Sigmoid colon (tissue), 7 donors: Measurements from ENCODE around the gene SNAP29. TPM values are rescaled to one million over a fixed set of nuclear protein-coding genes. Genes with fewer than 3 reads are reported as not detected.

Experiments used
- DNase-seq: peaks from one replicate; pipeline ENCODE4 v3.0.0-alpha.2; 2019
- H3K27ac ChIP-seq, 4 donors: fragments of 200-600 bp; sonication (generic); one replicate each; pipeline ENCODE4 v1.5.1; 2016 to 2019; ENCODE audit warnings: mild to moderate bottlenecking in 1 of 4
- H3K27me3 ChIP-seq, 3 donors: fragments of 200-600 bp; sonication (generic); one replicate each; pipeline ENCODE4 v1.5.1; 2019; ENCODE audit warnings: mild to moderate bottlenecking in 1 of 3
- H3K36me3 ChIP-seq, 4 donors: fragments of 200-600 bp; sonication (generic); one replicate each; pipeline ENCODE4 v1.5.1; 2016 to 2019
- H3K4me1 ChIP-seq, 4 donors: fragments of 200-600 bp; sonication (generic); one replicate each; pipeline ENCODE4 v1.5.1; 2017 to 2019
- H3K4me3 ChIP-seq, 4 donors: fragments of 200-600 bp; sonication (generic); one replicate each; pipeline ENCODE4 v1.5.1; 2017 to 2019; ENCODE audit warnings: mild to moderate bottlenecking in 2 of 4, moderate library complexity in 1 of 4
- H3K9me3 ChIP-seq, 4 donors: fragments of 200-600 bp in 3 of 4; sonication (generic) in 3 of 4; one replicate each; pipeline versions ENCODE4 v1.5.1 to v1.6.1; 2013 to 2019
- CTCF ChIP-seq, 4 experiments: fragments of 450-650 bp in 3 of 4; fragments of 200-600 bp in 1 of 4; IDR thresholded peaks; one replicate each; pipeline ENCODE4 v1.5.1; 2016 to 2019; ENCODE audit warnings: antibody characterized with exemption in 4 of 4, mild to moderate bottlenecking in 3 of 4, moderate library complexity in 2 of 4
- EP300 ChIP-seq, 4 donors: sonication (generic); formaldehyde crosslinking; IDR thresholded peaks; one replicate each; pipeline ENCODE4 v1.6.1; 2017; ENCODE audit warnings: antibody characterized with exemption in 4 of 4
- POLR2A ChIP-seq, 2 donors: fragments of 450-650 bp; IDR thresholded peaks; one replicate each; pipeline ENCODE4 v1.6.1; 2016; ENCODE audit warnings: antibody characterized with exemption in 2 of 2, mild to moderate bottlenecking in 2 of 2, moderate library complexity in 2 of 2
- POLR2AphosphoS5 ChIP-seq, 4 donors: sonication (generic); formaldehyde crosslinking; IDR thresholded peaks; one replicate each; pipeline ENCODE4 v1.6.1; 2017; ENCODE audit warnings: antibody characterized with exemption in 4 of 4
- WGBS, 2 donors: extraction: QIAGEN DNeasy Blood & Tissue Kit; methylation state at CpG; one replicate each; pipeline ENCODE4 v1.1.7; 2013; 5-methylcytosine and 5-hydroxymethylcytosine counted together
- intact Hi-C: fragments of 100-400 bp; cut with DNase I; formaldehyde crosslinking; loops from one replicate; pipeline ENCODE4 v1.15.1; 2023
- polyA plus RNA-seq, 3 donors: library from polyadenylated mRNA; stranded (reverse); fragments of 200-250 nt; gene quantifications; one replicate each; pipeline ENCODE4 v1.2.3, GENCODE V29; 2013
- total RNA-seq, 4 donors: library from RNA; depleted of rRNA; stranded (reverse); fragments of >200 nt; gene quantifications; one replicate each; pipeline ENCODE4 v1.1.0, GENCODE V29; 2016
- donor health status: healthy with polysubstance abuse.
- donor health status: Bipolar disorder and iron deficiency.
- donor health status: healthy.

SNAP29 gene
- total and polyA plus RNA-seq, 7 donors: 16.2 to 25.5 (median 20.6) TPM

DNA sequence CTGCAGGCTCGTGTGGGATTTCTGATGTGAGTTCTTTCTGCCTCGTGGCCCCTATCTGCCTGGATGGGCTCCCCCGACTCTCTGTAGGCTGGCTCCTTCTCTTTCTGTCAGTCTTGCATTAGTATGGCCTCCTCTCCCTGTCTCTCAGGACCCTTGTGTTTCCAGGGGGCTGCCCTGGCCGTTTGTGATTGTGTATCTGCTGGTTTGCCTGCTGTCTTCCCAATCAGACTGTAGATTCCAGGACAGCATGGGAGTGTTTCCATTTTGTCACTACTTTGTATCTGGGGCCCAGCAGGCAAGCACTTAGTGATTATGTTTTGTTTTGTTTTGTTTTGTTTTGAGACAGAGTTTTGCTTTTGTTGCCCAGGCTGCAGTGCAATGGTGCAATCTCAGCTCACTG, 25.6 kb downstream of the SNAP29 start:
- no peak for TF ChIP-seq CTCF (IDR thresholded peaks at IDR 0.05)
- no peak for TF ChIP-seq POLR2AphosphoS5 (IDR thresholded peaks at IDR 0.05)
- no peak for TF ChIP-seq POLR2A (IDR thresholded peaks at IDR 0.05)
- TF ChIP-seq EP300 (IDR thresholded peaks at IDR 0.05): no peak
- H3K9me3 ChIP-seq: no peaks in the 10 kb centered on the region
- 74 to 81% methylated on average over 4 of the region's 4 CpGs for WGBS, 2 donors
- peaks cover 9 to 77% (median 40%) of the 10 kb centered on the region in 4 donors for H3K36me3 ChIP-seq
- peaks cover 0 to 7% (median 4%) of the 10 kb centered on the region in 4 donors for H3K4me1 ChIP-seq
- H3K27ac ChIP-seq: no peak overlapping the region
- H3K4me3 ChIP-seq: no peak overlapping the region
- intact Hi-C loops: loop anchor here (2.0 to 10.0 kb wide), 2 partner anchors 72 to 120 kb away; partner anchors contain the start of gene THAP7
- no peaks in the 10 kb centered on the region for H3K27me3 ChIP-seq
- no peak for DNase-seq

DNA sequence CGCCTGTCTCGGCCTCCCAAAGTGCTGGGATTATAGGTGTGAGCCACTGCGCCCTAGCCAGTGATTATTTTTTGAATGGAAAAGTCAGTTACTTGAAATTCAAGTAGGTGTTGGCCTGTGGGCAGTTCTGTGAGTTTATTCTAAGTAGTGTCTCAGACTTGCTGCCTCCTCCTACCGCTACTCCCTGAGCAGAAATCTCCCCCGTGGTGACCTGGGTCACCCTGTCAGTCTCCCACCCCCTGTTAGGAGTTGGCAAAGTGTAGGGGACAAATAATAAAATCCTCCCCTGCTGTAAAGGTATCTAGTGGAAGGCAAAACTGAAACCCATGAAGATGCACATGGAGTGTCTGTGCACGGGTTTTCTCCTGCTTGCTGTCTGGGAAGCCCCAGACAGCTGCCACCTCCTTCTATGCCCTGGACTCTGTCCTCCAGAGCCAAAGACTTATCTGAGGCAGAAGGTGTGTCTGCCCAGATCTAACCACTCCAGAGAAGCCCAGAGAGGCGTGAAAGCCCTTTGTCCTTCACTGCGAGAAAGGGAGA, 26.3 kb downstream of the SNAP29 start:
- Histone ChIP-seq H3K4me3 (no peak overlapping the region), H3K4me1 (peaks cover 0 to 7% (median 4%) of the 10 kb centered on the region in 4 donors), H3K27me3 (no peaks in the 10 kb centered on the region), H3K9me3 (no peaks in the 10 kb centered on the region), H3K36me3 (peaks cover 9 to 82% (median 41%) of the 10 kb centered on the region in 4 donors), H3K27ac (peak overlapping the region in 1 of 4 donors; percentile 64)
- intact Hi-C loops: loop anchor here (2.0 to 10.0 kb wide), 3 partner anchors 37 to 120 kb away; partner anchors contain the start of gene THAP7
- TF ChIP-seq POLR2A (IDR thresholded peaks at IDR 0.05) (no peak), EP300 (IDR thresholded peaks at IDR 0.05) (no peak), POLR2AphosphoS5 (IDR thresholded peaks at IDR 0.05) (no peak), CTCF (IDR thresholded peaks at IDR 0.05) (no peak)
- no peak for DNase-seq
- 50 to 78% methylated on average over 8 of the region's 8 CpGs for WGBS, 2 donors

DNA sequence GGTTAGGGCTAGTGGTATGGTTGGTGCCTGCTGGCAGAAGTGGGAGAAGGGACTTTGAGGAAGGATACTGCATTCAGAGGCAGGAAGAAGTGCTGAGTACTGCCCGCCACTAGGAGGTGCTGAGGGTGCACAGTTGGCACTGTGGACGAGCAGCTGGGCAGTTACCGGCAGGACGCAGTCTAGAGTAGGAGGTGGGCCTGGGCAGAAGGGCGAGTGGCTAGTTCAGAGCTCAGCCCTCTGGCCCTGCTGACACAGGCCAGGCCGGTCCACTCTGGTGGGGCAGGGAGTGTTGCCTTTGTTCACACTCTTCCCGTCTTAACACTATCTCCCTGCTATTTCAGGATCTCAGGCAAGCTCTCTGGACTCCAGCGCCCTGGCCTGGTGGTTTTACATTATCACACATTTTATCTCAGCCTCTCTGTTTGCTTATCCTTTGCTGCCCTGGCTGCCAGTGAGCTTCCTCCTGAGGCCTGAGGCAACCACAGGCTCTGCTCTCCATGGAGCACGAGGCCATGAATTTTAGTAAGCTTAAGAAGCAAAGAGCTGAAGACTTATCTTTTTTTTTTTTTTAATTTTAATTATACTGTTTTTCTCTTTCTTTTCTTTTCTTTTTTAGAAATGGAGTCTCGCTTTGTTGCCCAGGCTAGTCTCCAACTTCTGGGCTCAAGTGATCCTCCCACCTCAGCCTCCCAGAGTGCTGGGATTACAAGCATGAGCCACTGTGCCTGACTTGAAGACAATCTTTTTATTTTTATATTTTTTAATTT, 26.9 kb downstream of the SNAP29 start:
- TF ChIP-seq EP300 (IDR thresholded peaks at IDR 0.05) (no peak), POLR2AphosphoS5 (IDR thresholded peaks at IDR 0.05) (peak in 1 of 4 donors; percentile 32), POLR2A (IDR thresholded peaks at IDR 0.05) (no peak), CTCF (IDR thresholded peaks at IDR 0.05) (peak; percentile 67 to 95 (median 84))
- Histone ChIP-seq H3K4me1 (peaks cover 0 to 7% (median 4%) of the 10 kb centered on the region in 4 donors), H3K27ac (peak overlapping the region; percentile 47 to 67 (median 57)), H3K27me3 (no peaks in the 10 kb centered on the region), H3K4me3 (no peak overlapping the region), H3K9me3 (no peaks in the 10 kb centered on the region), H3K36me3 (peaks cover 9 to 80% (median 41%) of the 10 kb centered on the region in 4 donors)
- intact Hi-C loops: loop anchor here (2.0 to 10.0 kb wide), 3 partner anchors 37 to 119 kb away; partner anchors contain the start of gene THAP7
- 19 to 43% methylated on average over 10 of the region's 10 CpGs for WGBS, 2 donors
- DNase-seq: peak; percentile 89

DNA sequence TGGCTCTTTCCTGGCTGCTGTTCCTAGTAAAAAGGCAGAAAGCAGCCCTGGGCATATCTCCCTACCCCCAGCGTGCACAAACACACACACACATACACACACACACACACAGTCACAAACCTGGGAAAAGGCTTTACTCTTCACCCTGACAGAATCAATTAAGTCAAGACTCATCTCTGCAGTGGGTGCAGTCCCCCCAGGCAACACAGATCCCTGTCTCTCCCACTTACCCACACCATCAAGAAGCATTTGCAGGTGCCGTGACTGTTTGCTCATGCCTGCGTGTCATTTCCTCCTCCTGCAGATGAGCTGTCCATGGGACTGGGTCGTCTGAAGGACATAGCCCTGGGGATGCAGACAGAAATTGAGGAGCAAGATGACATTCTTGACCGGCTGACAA, 28.6 kb downstream of the SNAP29 start:
- WGBS, 2 donors: 87 to 90% methylated on average over 5 of the region's 5 CpGs
- no peak overlapping the region for H3K4me3 ChIP-seq
- DNase-seq: no peak
- H3K27ac ChIP-seq: no peak overlapping the region
- peaks cover 9 to 63% (median 27%) of the 10 kb centered on the region in 4 donors for H3K36me3 ChIP-seq
- TF ChIP-seq POLR2AphosphoS5 (IDR thresholded peaks at IDR 0.05): no peak
- TF ChIP-seq POLR2A (IDR thresholded peaks at IDR 0.05): no peak
- intact Hi-C loops: loop anchor here (5.0 to 10.0 kb wide), 2 partner anchors 35 to 117 kb away; partner anchors contain the start of gene THAP7
- peaks cover 0 to 7% (median 4%) of the 10 kb centered on the region in 4 donors for H3K4me1 ChIP-seq
- H3K27me3 ChIP-seq: no peaks in the 10 kb centered on the region
- no peaks in the 10 kb centered on the region for H3K9me3 ChIP-seq
